Liver (tissue), 3 donors: ENCODE results near the gene PSG6.

Experiments used
- CTCF ChIP-seq: fragments of 150-350 bp; IDR thresholded peaks from 2 replicates; pipeline ENCODE4 v1.5.1; 2017; ENCODE audit warnings: improper control_type of control experiment, low read depth, low read length; ENCODE audit not compliant: missing input control
- GABPA ChIP-seq, 2 donors: IDR thresholded peaks in 1 of 2; conservative IDR thresholded peaks in 1 of 2; 2 replicates each; pipeline ENCODE4 v1.6.1; 2016; ENCODE audit warnings: antibody characterized with exemption in 2 of 2, mild to moderate bottlenecking in 1 of 2, moderate library complexity in 1 of 2
- JUND ChIP-seq, 2 donors: IDR thresholded peaks; 2 replicates each; pipeline ENCODE4 v1.6.1; 2016; ENCODE audit warnings: antibody characterized with exemption in 2 of 2
- MAX ChIP-seq: IDR thresholded peaks from 2 replicates; pipeline ENCODE4 v1.6.1; 2016; ENCODE audit warnings: antibody characterized with exemption
- NR2F2 ChIP-seq: IDR thresholded peaks from 2 replicates; pipeline ENCODE4 v1.6.1; 2016; ENCODE audit warnings: antibody characterized with exemption
- RAD21 ChIP-seq, 2 donors: IDR thresholded peaks; 2 replicates each; pipeline ENCODE4 v1.6.1; 2016; ENCODE audit warnings: antibody characterized with exemption in 2 of 2, mild to moderate bottlenecking in 2 of 2
- SP1 ChIP-seq: IDR thresholded peaks from 2 replicates; pipeline ENCODE4 v1.6.1; 2018; ENCODE audit warnings: antibody characterized with exemption, mild to moderate bottlenecking
- TAF1 ChIP-seq: conservative IDR thresholded peaks from 2 replicates; pipeline ENCODE4 v1.6.1; 2016; ENCODE audit warnings: antibody characterized with exemption, mild to moderate bottlenecking
- TF ChIP-seq, protein P1 (sequence below): IDR thresholded peaks from 2 replicates; pipeline ENCODE4 v1.6.1; 2016; ENCODE audit warnings: antibody characterized with exemption, mild to moderate bottlenecking
- donor health status: healthy.
- donor health status: healthy.

DNA sequence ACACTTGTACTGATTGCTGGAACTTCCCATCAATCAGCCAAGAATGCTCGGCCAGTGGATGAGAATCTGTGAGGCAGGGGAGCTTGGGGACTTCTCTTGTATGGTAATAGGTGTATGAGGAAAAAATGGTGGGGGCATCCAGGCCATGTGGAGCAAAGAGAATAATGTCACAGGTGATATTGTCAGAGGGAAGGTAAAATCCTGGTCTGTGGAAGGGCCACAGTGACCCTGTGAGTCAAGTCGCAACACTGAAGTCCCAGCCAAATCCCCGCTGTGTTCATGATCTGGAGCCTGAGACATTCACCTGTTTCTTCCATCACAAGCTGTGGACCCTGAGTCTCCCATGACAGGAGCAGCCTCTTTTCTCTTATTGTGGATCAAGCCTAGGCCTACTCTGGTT, 11.2 kb upstream of the PSG6 start:
- TF ChIP-seq CTCF (no peak), MAX (no peak), SP1 (no peak), GABPA (IDR thresholded peaks at IDR 0.05 in 1 of 2, conservative IDR thresholded peaks at IDR 0.05 in 1 of 2) (no peak), NR2F2 (no peak), JUND (IDR thresholded peaks at IDR 0.05) (no peak), TAF1 (no peak), RAD21 (IDR thresholded peaks at IDR 0.05) (no peak)
- TF ChIP-seq, protein P1, sequence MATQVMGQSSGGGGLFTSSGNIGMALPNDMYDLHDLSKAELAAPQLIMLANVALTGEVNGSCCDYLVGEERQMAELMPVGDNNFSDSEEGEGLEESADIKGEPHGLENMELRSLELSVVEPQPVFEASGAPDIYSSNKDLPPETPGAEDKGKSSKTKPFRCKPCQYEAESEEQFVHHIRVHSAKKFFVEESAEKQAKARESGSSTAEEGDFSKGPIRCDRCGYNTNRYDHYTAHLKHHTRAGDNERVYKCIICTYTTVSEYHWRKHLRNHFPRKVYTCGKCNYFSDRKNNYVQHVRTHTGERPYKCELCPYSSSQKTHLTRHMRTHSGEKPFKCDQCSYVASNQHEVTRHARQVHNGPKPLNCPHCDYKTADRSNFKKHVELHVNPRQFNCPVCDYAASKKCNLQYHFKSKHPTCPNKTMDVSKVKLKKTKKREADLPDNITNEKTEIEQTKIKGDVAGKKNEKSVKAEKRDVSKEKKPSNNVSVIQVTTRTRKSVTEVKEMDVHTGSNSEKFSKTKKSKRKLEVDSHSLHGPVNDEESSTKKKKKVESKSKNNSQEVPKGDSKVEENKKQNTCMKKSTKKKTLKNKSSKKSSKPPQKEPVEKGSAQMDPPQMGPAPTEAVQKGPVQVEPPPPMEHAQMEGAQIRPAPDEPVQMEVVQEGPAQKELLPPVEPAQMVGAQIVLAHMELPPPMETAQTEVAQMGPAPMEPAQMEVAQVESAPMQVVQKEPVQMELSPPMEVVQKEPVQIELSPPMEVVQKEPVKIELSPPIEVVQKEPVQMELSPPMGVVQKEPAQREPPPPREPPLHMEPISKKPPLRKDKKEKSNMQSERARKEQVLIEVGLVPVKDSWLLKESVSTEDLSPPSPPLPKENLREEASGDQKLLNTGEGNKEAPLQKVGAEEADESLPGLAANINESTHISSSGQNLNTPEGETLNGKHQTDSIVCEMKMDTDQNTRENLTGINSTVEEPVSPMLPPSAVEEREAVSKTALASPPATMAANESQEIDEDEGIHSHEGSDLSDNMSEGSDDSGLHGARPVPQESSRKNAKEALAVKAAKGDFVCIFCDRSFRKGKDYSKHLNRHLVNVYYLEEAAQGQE, result no peak
